GM10847 (cell line): ENCODE measurements around the gene LIPA.

Experiments
- POLR2A ChIP-seq: IDR thresholded peaks from 2 replicates; pipeline ENCODE4 v1.6.1; 2011; ENCODE audit not compliant: insufficient read length; ENCODE audit errors: extremely low read depth

The LIPA gene

GRCh38 chr10:89252225-89252585 lies 630 bp upstream of the LIPA start:
- TF ChIP-seq POLR2A: no peak

- TF ChIP-seq POLR2A: no peak
These were observed 638 bp downstream of the LIPA start for GRCh38 chr10:89250865-89251408.

- no peak for TF ChIP-seq POLR2A
These were observed 2.6 kb downstream of the LIPA start for GRCh38 chr10:89248990-89249389.

- no peak for TF ChIP-seq POLR2A
These were observed 5.8 kb downstream of the LIPA start for GRCh38 chr10:89245802-89246201.

- no peak for TF ChIP-seq POLR2A
These were observed 8.6 kb downstream of the LIPA start for GRCh38 chr10:89242840-89243568.

GRCh38 chr10:89242345-89242684 lies 9.3 kb downstream of the LIPA start:
- no peak for TF ChIP-seq POLR2A

GRCh38 chr10:89241486-89242344 lies 9.9 kb downstream of the LIPA start:
- TF ChIP-seq POLR2A: no peak

GRCh38 chr10:89241026-89241425 lies 10.5 kb downstream of the LIPA start:
- no peak for TF ChIP-seq POLR2A

- no peak for TF ChIP-seq POLR2A
These were observed 11.1 kb downstream of the LIPA start for GRCh38 chr10:89240519-89240918.

- no peak for TF ChIP-seq POLR2A
These were observed 12.5 kb downstream of the LIPA start for GRCh38 chr10:89238956-89239644.

- no peak for TF ChIP-seq POLR2A
These were observed 13.7 kb downstream of the LIPA start for GRCh38 chr10:89237849-89238248.

GRCh38 chr10:89236226-89236797 lies 15.3 kb downstream of the LIPA start:
- no peak for TF ChIP-seq POLR2A

- TF ChIP-seq POLR2A: no peak
These were observed 16.3 kb downstream of the LIPA start for GRCh38 chr10:89235073-89235798.

GRCh38 chr10:89233033-89233432 lies 18.5 kb downstream of the LIPA start:
- TF ChIP-seq POLR2A: no peak

GRCh38 chr10:89228962-89229361 lies 22.6 kb downstream of the LIPA start:
- no peak for TF ChIP-seq POLR2A
